B cell (primary cell): ENCODE data around the gene RAD51B.

ENCODE experiments used
- EZH2 ChIP-seq: IDR thresholded peaks from 2 replicates; pipeline ENCODE4 v1.6.1; 2012; ENCODE audit warnings: borderline replicate concordance, low read depth, mild to moderate bottlenecking, moderate library complexity, low read length; ENCODE audit not compliant: insufficient read depth, poor library complexity, severe bottlenecking
- TF ChIP-seq, protein P1 (sequence below): fragments of 200-600 bp; IDR thresholded peaks from one replicate; pipeline ENCODE4 v1.8.0; 2022; ENCODE audit warnings: antibody characterized with exemption, mild to moderate bottlenecking

DNA sequence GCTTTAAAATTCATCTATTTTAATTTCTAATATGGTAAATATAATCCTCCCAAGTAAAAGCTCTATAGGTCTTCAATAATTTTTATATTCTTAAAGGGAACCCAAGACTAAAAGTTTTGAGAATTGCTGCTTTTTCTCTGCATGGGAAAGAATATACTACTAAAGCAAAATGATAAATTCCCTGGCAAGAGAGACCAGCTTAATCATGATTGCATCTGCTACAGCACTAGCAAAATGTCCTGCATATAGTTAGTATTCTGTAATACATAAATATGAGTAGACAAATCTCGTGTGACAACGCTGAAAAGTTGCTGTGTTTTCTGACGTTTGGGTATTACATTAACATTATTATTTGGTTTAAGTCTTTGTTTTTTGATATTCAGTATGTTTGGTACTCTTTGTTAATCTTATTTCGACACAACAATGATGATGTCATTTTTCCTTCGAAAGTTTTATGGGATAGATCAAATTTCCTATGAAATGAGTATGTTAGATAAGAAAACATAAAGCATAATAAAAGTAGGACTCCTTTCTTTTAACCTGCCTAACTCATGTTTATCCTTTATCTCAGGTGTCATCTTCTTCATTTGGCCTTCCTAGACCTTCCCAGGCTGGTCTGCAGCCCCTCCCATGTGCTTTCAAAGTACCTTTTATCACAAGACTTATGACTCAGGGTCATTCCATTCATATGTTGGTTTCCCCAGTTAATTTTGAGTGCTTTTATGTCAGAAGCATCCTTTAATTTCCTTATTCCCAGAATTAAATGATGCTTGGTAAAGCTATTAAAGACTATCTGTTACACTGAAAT is 321.9 kb downstream of the RAD51B start:
- no peak for TF ChIP-seq EZH2
- TF ChIP-seq, protein P1, sequence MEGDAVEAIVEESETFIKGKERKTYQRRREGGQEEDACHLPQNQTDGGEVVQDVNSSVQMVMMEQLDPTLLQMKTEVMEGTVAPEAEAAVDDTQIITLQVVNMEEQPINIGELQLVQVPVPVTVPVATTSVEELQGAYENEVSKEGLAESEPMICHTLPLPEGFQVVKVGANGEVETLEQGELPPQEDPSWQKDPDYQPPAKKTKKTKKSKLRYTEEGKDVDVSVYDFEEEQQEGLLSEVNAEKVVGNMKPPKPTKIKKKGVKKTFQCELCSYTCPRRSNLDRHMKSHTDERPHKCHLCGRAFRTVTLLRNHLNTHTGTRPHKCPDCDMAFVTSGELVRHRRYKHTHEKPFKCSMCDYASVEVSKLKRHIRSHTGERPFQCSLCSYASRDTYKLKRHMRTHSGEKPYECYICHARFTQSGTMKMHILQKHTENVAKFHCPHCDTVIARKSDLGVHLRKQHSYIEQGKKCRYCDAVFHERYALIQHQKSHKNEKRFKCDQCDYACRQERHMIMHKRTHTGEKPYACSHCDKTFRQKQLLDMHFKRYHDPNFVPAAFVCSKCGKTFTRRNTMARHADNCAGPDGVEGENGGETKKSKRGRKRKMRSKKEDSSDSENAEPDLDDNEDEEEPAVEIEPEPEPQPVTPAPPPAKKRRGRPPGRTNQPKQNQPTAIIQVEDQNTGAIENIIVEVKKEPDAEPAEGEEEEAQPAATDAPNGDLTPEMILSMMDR = no peak
